Immature natural killer cell (primary cell): Measurements from ENCODE around the gene PLP2. TPM values are rescaled to one million over a fixed set of nuclear protein-coding genes. Genes with fewer than 3 reads are reported as not detected.

Experiments used
- DNase-seq, 3 donors: peaks; one replicate each; pipeline ENCODE4 v3.0.0; 2022; ENCODE audit warnings: mixed read lengths in 1 of 3
- H3K27ac Mint-ChIP-seq, 6 donors: one replicate each; pipeline ENCODE4 v1.8.0; 2020; ENCODE audit warnings: mixed read lengths in 6 of 6, mild to moderate bottlenecking in 5 of 6, inconsistent platforms in 4 of 6, moderate library complexity in 3 of 6
- H3K27me3 Mint-ChIP-seq, 3 donors: one replicate each; pipeline ENCODE4 v1.8.0; 2020 to 2021; ENCODE audit warnings: low read depth in 3 of 3, mild to moderate bottlenecking in 3 of 3, mixed read lengths in 3 of 3, moderate library complexity in 3 of 3, inconsistent platforms in 1 of 3
- H3K36me3 Mint-ChIP-seq, 3 donors: one replicate each; pipeline ENCODE4 v1.8.0; 2020; ENCODE audit warnings: mixed read lengths in 3 of 3, inconsistent platforms in 2 of 3, mild to moderate bottlenecking in 2 of 3
- H3K4me1 Mint-ChIP-seq, 2 donors: one replicate each; pipeline ENCODE4 v1.8.0; 2020; ENCODE audit warnings: inconsistent platforms in 2 of 2, mild to moderate bottlenecking in 2 of 2, mixed read lengths in 2 of 2, moderate library complexity in 1 of 2
- H3K4me3 Mint-ChIP-seq, 5 donors: one replicate each; pipeline ENCODE4 v1.8.0; 2020; ENCODE audit warnings: mild to moderate bottlenecking in 5 of 5, mixed read lengths in 5 of 5, inconsistent platforms in 3 of 5, moderate library complexity in 3 of 5
- H3K9me3 Mint-ChIP-seq, 6 donors: one replicate each; pipeline ENCODE4 v1.8.0; 2020; ENCODE audit warnings: mild to moderate bottlenecking in 6 of 6, mixed read lengths in 6 of 6, inconsistent platforms in 4 of 6, moderate library complexity in 3 of 6
- polyA plus RNA-seq, 3 donors: library from polyadenylated mRNA; unstranded; fragments of 300-500 nt; fragmentation: Illumina TruSeq; gene quantifications; one replicate each; pipeline ENCODE4 v1.2.3, GENCODE V29; 2021

Gene PLP2
- polyA plus RNA-seq, 3 donors from 2014 or later, result 40.5 to 64.6 (median 45.7) TPM

- no peak for DNase-seq
- peaks cover 0 to 5% (median 4%) of the 10 kb centered on the region in 3 donors for H3K27me3 Mint-ChIP-seq
- H3K27ac Mint-ChIP-seq, result no peak overlapping the region
- H3K36me3 Mint-ChIP-seq, result no peaks in the 10 kb centered on the region
- no peaks in the 10 kb centered on the region for H3K9me3 Mint-ChIP-seq
- H3K4me3 Mint-ChIP-seq, result no peak overlapping the region
- H3K4me1 Mint-ChIP-seq, result no peaks in the 10 kb centered on the region
Measured at GRCh38 chrX:49212209-49212608, 40.5 kb downstream of the PLP2 start.

GRCh38 chrX:49212861-49213260 lies 41.2 kb downstream of the PLP2 start:
- no peak for DNase-seq
- H3K4me3 Mint-ChIP-seq, result no peak overlapping the region
- H3K27me3 Mint-ChIP-seq, result peaks cover 0 to 5% (median 4%) of the 10 kb centered on the region in 3 donors
- no peaks in the 10 kb centered on the region for H3K9me3 Mint-ChIP-seq
- H3K36me3 Mint-ChIP-seq, result no peaks in the 10 kb centered on the region
- H3K27ac Mint-ChIP-seq, result no peak overlapping the region
- no peaks in the 10 kb centered on the region for H3K4me1 Mint-ChIP-seq

GRCh38 chrX:49214416-49214815 lies 42.7 kb downstream of the PLP2 start:
- DNase-seq, result no peak
- H3K4me3 Mint-ChIP-seq, result no peak overlapping the region
- H3K36me3 Mint-ChIP-seq, result no peaks in the 10 kb centered on the region
- no peak overlapping the region for H3K27ac Mint-ChIP-seq
- H3K4me1 Mint-ChIP-seq, result no peaks in the 10 kb centered on the region
- H3K27me3 Mint-ChIP-seq, result peaks cover 2 to 7% (median 4%) of the 10 kb centered on the region in 3 donors
- H3K9me3 Mint-ChIP-seq, result no peaks in the 10 kb centered on the region

GRCh38 chrX:49214996-49215526 lies 43.4 kb downstream of the PLP2 start:
- no peak for DNase-seq
- peaks cover 2 to 7% (median 4%) of the 10 kb centered on the region in 3 donors for H3K27me3 Mint-ChIP-seq
- H3K27ac Mint-ChIP-seq, result no peak overlapping the region
- H3K4me3 Mint-ChIP-seq, result no peak overlapping the region
- no peaks in the 10 kb centered on the region for H3K4me1 Mint-ChIP-seq
- H3K36me3 Mint-ChIP-seq, result no peaks in the 10 kb centered on the region
- H3K9me3 Mint-ChIP-seq, result no peaks in the 10 kb centered on the region

GRCh38 chrX:49220100-49220499 lies 48.4 kb downstream of the PLP2 start:
- DNase-seq, result no peak
- Mint-ChIP-seq H3K27ac (no peak overlapping the region), H3K27me3 (peaks cover 0 to 18% (median 3%) of the 10 kb centered on the region in 3 donors), H3K4me1 (no peaks in the 10 kb centered on the region), H3K9me3 (no peaks in the 10 kb centered on the region), H3K4me3 (no peak overlapping the region), H3K36me3 (no peaks in the 10 kb centered on the region)

GRCh38 chrX:49221868-49222267 lies 50.2 kb downstream of the PLP2 start:
- no peaks in the 10 kb centered on the region for H3K9me3 Mint-ChIP-seq
- no peaks in the 10 kb centered on the region for H3K36me3 Mint-ChIP-seq
- DNase-seq, result no peak
- H3K4me3 Mint-ChIP-seq, result no peak overlapping the region
- H3K27ac Mint-ChIP-seq, result no peak overlapping the region
- no peaks in the 10 kb centered on the region for H3K4me1 Mint-ChIP-seq
- peaks cover 0 to 15% (median 3%) of the 10 kb centered on the region in 3 donors for H3K27me3 Mint-ChIP-seq

Other genes starting within 250 kb of the PLP2 start
- gene OTUD5, start 214.3 kb upstream of the PLP2 start, polyA plus RNA-seq, result 10 to 100 TPM; 25.2 to 35.5 (median 26.7) TPM
- under 1 TPM in 1 of 3 donors, not detected in 2; 0.12 TPM for gene KCND1, start 200.1 kb upstream of the PLP2 start, polyA plus RNA-seq
- 10 to 100 TPM in 1 of 3 donors, 1 to 10 TPM in 1, under 1 TPM in 1; 0.62 to 19.8 (median 7.7) TPM for gene GRIPAP1, start 169.6 kb upstream of the PLP2 start, polyA plus RNA-seq
- 1 to 10 TPM; 1.1 to 9.0 (median 4.2) TPM for gene TFE3, start 128.5 kb upstream of the PLP2 start, polyA plus RNA-seq
- 1 to 10 TPM in 1 of 3 donors, under 1 TPM in 2; 0.49 to 1.3 (median 0.50) TPM for gene CCDC120, start 112.9 kb upstream of the PLP2 start, polyA plus RNA-seq
- 10 to 100 TPM; 27.7 to 66.4 (median 36.3) TPM for gene PRAF2, start 97.9 kb upstream of the PLP2 start, polyA plus RNA-seq
- 100 to 1,000 TPM; 104 to 105 (median 104) TPM for gene WDR45, start 92.0 kb upstream of the PLP2 start, polyA plus RNA-seq
- 10 to 100 TPM; 26.3 to 55.3 (median 27.2) TPM for gene GPKOW, start 48.2 kb upstream of the PLP2 start, polyA plus RNA-seq
- gene MAGIX, start 9.1 kb upstream of the PLP2 start, polyA plus RNA-seq, result 1 to 10 TPM in 2 of 3 donors, under 1 TPM in 1; 0.96 to 2.2 (median 1.6) TPM
- gene PRICKLE3, start 14.5 kb downstream of the PLP2 start, polyA plus RNA-seq, result 1 to 10 TPM in 2 of 3 donors, not detected in 1; 2.1 to 4.1 TPM
- under 1 TPM in 2 of 3 donors, not detected in 1; 0.29 to 0.43 TPM for gene SYP, start 28.3 kb downstream of the PLP2 start, polyA plus RNA-seq
- under 1 TPM in 1 of 3 donors, not detected in 2; 0.07 TPM for gene CACNA1F, start 61.4 kb downstream of the PLP2 start, polyA plus RNA-seq
- 10 to 100 TPM; 21.6 to 29.4 (median 27.0) TPM for gene CCDC22, start 63.6 kb downstream of the PLP2 start, polyA plus RNA-seq
- under 1 TPM in 2 of 3 donors, not detected in 1; 0.08 to 0.13 TPM for gene FOXP3, start 92.8 kb downstream of the PLP2 start, polyA plus RNA-seq
- gene PPP1R3F, start 97.9 kb downstream of the PLP2 start, polyA plus RNA-seq, result 1 to 10 TPM; 1.9 to 3.4 (median 2.1) TPM
- not detected for gene GAGE10, start 131.7 kb downstream of the PLP2 start, polyA plus RNA-seq
- gene GAGE12J, start 150.1 kb downstream of the PLP2 start, polyA plus RNA-seq, result not detected
- gene GAGE13, start 159.7 kb downstream of the PLP2 start, polyA plus RNA-seq, result not detected